ENCODE data around the gene CDC42BPA.

Gene CDC42BPA

GRCh38 chr1:227223171-227223806, 95.0 kb downstream of the CDC42BPA start:
- DNase-seq (ENCODE audit: low spot score in 2 of 2) (no peak), ATAC-seq (no peak)
- no peaks in the 10 kb centered on the region for H3K4me1 Mint-ChIP-seq
- no peak overlapping the region for H3K4me3 Mint-ChIP-seq
- no peak overlapping the region for H3K27ac Mint-ChIP-seq
- no peaks in the 10 kb centered on the region for H3K36me3 Mint-ChIP-seq
- no peaks in the 10 kb centered on the region for H3K9me3 Mint-ChIP-seq

GRCh38 chr1:227219715-227220292, 98.5 kb downstream of the CDC42BPA start:
- ATAC-seq (no peak), DNase-seq (ENCODE audit: low spot score in 2 of 2) (no peak)
- H3K9me3 Mint-ChIP-seq, result no peaks in the 10 kb centered on the region
- no peak overlapping the region for H3K27ac Mint-ChIP-seq
- no peaks in the 10 kb centered on the region for H3K4me1 Mint-ChIP-seq
- no peak overlapping the region for H3K4me3 Mint-ChIP-seq
- no peaks in the 10 kb centered on the region for H3K36me3 Mint-ChIP-seq

- DNase-seq (ENCODE audit: low spot score in 2 of 2) (no peak), ATAC-seq (no peak)
- H3K36me3 Mint-ChIP-seq, result no peaks in the 10 kb centered on the region
- H3K27ac Mint-ChIP-seq, result no peak overlapping the region
- H3K4me3 Mint-ChIP-seq, result no peak overlapping the region
- no peaks in the 10 kb centered on the region for H3K9me3 Mint-ChIP-seq
- no peaks in the 10 kb centered on the region for H3K4me1 Mint-ChIP-seq
Measured at GRCh38 chr1:227218870-227219573, 99.3 kb downstream of the CDC42BPA start.

GRCh38 chr1:227215863-227216510, 102.3 kb downstream of the CDC42BPA start:
- ATAC-seq, result no peak
- DNase-seq (ENCODE audit: low spot score in 2 of 2), result no peak
- Mint-ChIP-seq H3K36me3 (no peaks in the 10 kb centered on the region), H3K9me3 (no peaks in the 10 kb centered on the region), H3K27ac (no peak overlapping the region), H3K4me1 (no peaks in the 10 kb centered on the region), H3K4me3 (no peak overlapping the region)

GRCh38 chr1:227214207-227214606, 104.1 kb downstream of the CDC42BPA start:
- H3K36me3 Mint-ChIP-seq, result no peaks in the 10 kb centered on the region
- no peak for DNase-seq (ENCODE audit: low spot score in 2 of 2)
- H3K4me1 Mint-ChIP-seq, result no peaks in the 10 kb centered on the region
- no peak overlapping the region for H3K27ac Mint-ChIP-seq
- ATAC-seq, result no peak
- H3K4me3 Mint-ChIP-seq, result no peak overlapping the region
- H3K9me3 Mint-ChIP-seq, result no peaks in the 10 kb centered on the region

- Mint-ChIP-seq H3K4me1 (no peaks in the 10 kb centered on the region), H3K36me3 (no peaks in the 10 kb centered on the region), H3K27ac (no peak overlapping the region), H3K9me3 (no peaks in the 10 kb centered on the region), H3K4me3 (no peak overlapping the region)
- no peak for DNase-seq (ENCODE audit: low spot score in 2 of 2)
- no peak for ATAC-seq
Measured at GRCh38 chr1:227213426-227213825, 104.9 kb downstream of the CDC42BPA start.

GRCh38 chr1:227212164-227212563, 106.1 kb downstream of the CDC42BPA start:
- ATAC-seq (no peak), DNase-seq (ENCODE audit: low spot score in 2 of 2) (no peak)
- Mint-ChIP-seq H3K36me3 (no peaks in the 10 kb centered on the region), H3K9me3 (no peaks in the 10 kb centered on the region), H3K4me1 (no peaks in the 10 kb centered on the region), H3K4me3 (no peak overlapping the region), H3K27ac (no peak overlapping the region)

GRCh38 chr1:227210604-227211003, 107.7 kb downstream of the CDC42BPA start:
- H3K9me3 Mint-ChIP-seq, result no peaks in the 10 kb centered on the region
- ATAC-seq (no peak), DNase-seq (ENCODE audit: low spot score in 2 of 2) (no peak)
- H3K36me3 Mint-ChIP-seq, result no peaks in the 10 kb centered on the region
- H3K4me1 Mint-ChIP-seq, result no peaks in the 10 kb centered on the region
- H3K4me3 Mint-ChIP-seq, result no peak overlapping the region
- H3K27ac Mint-ChIP-seq, result no peak overlapping the region

- Mint-ChIP-seq H3K4me1 (no peaks in the 10 kb centered on the region), H3K27ac (no peak overlapping the region), H3K36me3 (no peaks in the 10 kb centered on the region), H3K4me3 (no peak overlapping the region), H3K9me3 (no peaks in the 10 kb centered on the region)
- ATAC-seq (no peak), DNase-seq (ENCODE audit: low spot score in 2 of 2) (no peak)
Measured at GRCh38 chr1:227197064-227197463, 121.2 kb downstream of the CDC42BPA start.

GRCh38 chr1:227192163-227192562, 126.1 kb downstream of the CDC42BPA start:
- no peak overlapping the region for H3K27ac Mint-ChIP-seq
- no peak for DNase-seq (ENCODE audit: low spot score in 2 of 2)

GRCh38 chr1:227191607-227192006, 126.7 kb downstream of the CDC42BPA start:
- no peak overlapping the region for H3K27ac Mint-ChIP-seq
- H3K4me1 Mint-ChIP-seq, result no peaks in the 10 kb centered on the region
- H3K36me3 Mint-ChIP-seq, result no peaks in the 10 kb centered on the region
- H3K9me3 Mint-ChIP-seq, result no peaks in the 10 kb centered on the region
- ATAC-seq (peak; percentile 45), DNase-seq (ENCODE audit: low spot score in 2 of 2) (no peak)
- no peak overlapping the region for H3K4me3 Mint-ChIP-seq

More at GRCh38 chr1:227192163-227192562, 126.1 kb downstream of the CDC42BPA start:
- ATAC-seq, result peak; percentile 99
- Mint-ChIP-seq H3K4me3 (no peak overlapping the region), H3K9me3 (no peaks in the 10 kb centered on the region), H3K4me1 (no peaks in the 10 kb centered on the region), H3K36me3 (no peaks in the 10 kb centered on the region)

- Mint-ChIP-seq H3K4me3 (no peak overlapping the region), H3K4me1 (no peaks in the 10 kb centered on the region), H3K27ac (no peak overlapping the region), H3K9me3 (no peaks in the 10 kb centered on the region), H3K36me3 (no peaks in the 10 kb centered on the region)
- DNase-seq (ENCODE audit: low spot score in 2 of 2) (no peak), ATAC-seq (no peak)
Measured at GRCh38 chr1:227190321-227190720, 128.0 kb downstream of the CDC42BPA start.

GRCh38 chr1:227185291-227185690, 133.0 kb downstream of the CDC42BPA start:
- H3K4me1 Mint-ChIP-seq, result no peaks in the 10 kb centered on the region
- no peak overlapping the region for H3K4me3 Mint-ChIP-seq
- DNase-seq (ENCODE audit: low spot score in 2 of 2) (no peak), ATAC-seq (no peak)
- no peaks in the 10 kb centered on the region for H3K36me3 Mint-ChIP-seq
- no peak overlapping the region for H3K27ac Mint-ChIP-seq
- H3K9me3 Mint-ChIP-seq, result no peaks in the 10 kb centered on the region

- Mint-ChIP-seq H3K36me3 (no peaks in the 10 kb centered on the region), H3K9me3 (no peaks in the 10 kb centered on the region), H3K4me1 (no peaks in the 10 kb centered on the region)
Measured at GRCh38 chr1:227182012-227182411, 136.3 kb downstream of the CDC42BPA start.

GRCh38 chr1:227175611-227176010, 142.7 kb downstream of the CDC42BPA start:
- DNase-seq (ENCODE audit: low spot score in 2 of 2) (no peak), ATAC-seq (no peak)
- H3K27ac Mint-ChIP-seq, result no peak overlapping the region
- H3K36me3 Mint-ChIP-seq, result no peaks in the 10 kb centered on the region
- H3K4me3 Mint-ChIP-seq, result no peak overlapping the region
- H3K4me1 Mint-ChIP-seq, result no peaks in the 10 kb centered on the region
- H3K9me3 Mint-ChIP-seq, result no peaks in the 10 kb centered on the region

More at GRCh38 chr1:227182012-227182411, 136.3 kb downstream of the CDC42BPA start:
- DNase-seq (ENCODE audit: low spot score in 2 of 2) (no peak), ATAC-seq (no peak)
- Mint-ChIP-seq H3K4me3 (no peak overlapping the region), H3K27ac (no peak overlapping the region)

- H3K4me3 Mint-ChIP-seq, result no peak overlapping the region
- DNase-seq (ENCODE audit: low spot score in 2 of 2), result no peak
- H3K27ac Mint-ChIP-seq, result no peak overlapping the region
Measured at GRCh38 chr1:227174164-227174563, 144.1 kb downstream of the CDC42BPA start.

More at GRCh38 chr1:227174164-227174563, 144.1 kb downstream of the CDC42BPA start:
- no peaks in the 10 kb centered on the region for H3K9me3 Mint-ChIP-seq
- ATAC-seq, result no peak
- no peaks in the 10 kb centered on the region for H3K36me3 Mint-ChIP-seq
- H3K4me1 Mint-ChIP-seq, result no peaks in the 10 kb centered on the region
